BE2C (cell line): ENCODE results near the gene ATP7A.

Source experiments
- DNase-seq: peaks from one replicate; pipeline ENCODE4 v3.0.0-alpha.2; 2020
- H3K27me3 ChIP-seq: fragments of 250-450 bp; sonication (Bioruptor Pico); 2 replicates; pipeline ENCODE4 v1.5.1; 2020; ENCODE audit warnings: mild to moderate bottlenecking
- H3K36me3 ChIP-seq: fragments of 250-450 bp; sonication (Bioruptor Pico); 2 replicates; pipeline ENCODE4 v1.5.1; 2020; ENCODE audit warnings: mild to moderate bottlenecking
- H3K4me1 ChIP-seq: fragments of 250-450 bp; sonication (Bioruptor Pico); 2 replicates; pipeline ENCODE4 v1.5.1; 2020
- H3K4me3 ChIP-seq: 2 replicates; pipeline ENCODE4 v1.5.1; 2011; ENCODE audit warnings: low read depth, low read length
- H3K9me3 ChIP-seq: fragments of 250-450 bp; sonication (Bioruptor Pico); 2 replicates; pipeline ENCODE4 v1.5.1; 2020
- TF ChIP-seq, protein P1 (sequence below): IDR thresholded peaks from 2 replicates; pipeline ENCODE4 v1.5.1; 2012; ENCODE audit warnings: mild to moderate bottlenecking, low read depth, low read length

The ATP7A gene

GRCh38 chrX:78029663-78030062 lies 119.2 kb downstream of the ATP7A start:
- TF ChIP-seq, protein P1, sequence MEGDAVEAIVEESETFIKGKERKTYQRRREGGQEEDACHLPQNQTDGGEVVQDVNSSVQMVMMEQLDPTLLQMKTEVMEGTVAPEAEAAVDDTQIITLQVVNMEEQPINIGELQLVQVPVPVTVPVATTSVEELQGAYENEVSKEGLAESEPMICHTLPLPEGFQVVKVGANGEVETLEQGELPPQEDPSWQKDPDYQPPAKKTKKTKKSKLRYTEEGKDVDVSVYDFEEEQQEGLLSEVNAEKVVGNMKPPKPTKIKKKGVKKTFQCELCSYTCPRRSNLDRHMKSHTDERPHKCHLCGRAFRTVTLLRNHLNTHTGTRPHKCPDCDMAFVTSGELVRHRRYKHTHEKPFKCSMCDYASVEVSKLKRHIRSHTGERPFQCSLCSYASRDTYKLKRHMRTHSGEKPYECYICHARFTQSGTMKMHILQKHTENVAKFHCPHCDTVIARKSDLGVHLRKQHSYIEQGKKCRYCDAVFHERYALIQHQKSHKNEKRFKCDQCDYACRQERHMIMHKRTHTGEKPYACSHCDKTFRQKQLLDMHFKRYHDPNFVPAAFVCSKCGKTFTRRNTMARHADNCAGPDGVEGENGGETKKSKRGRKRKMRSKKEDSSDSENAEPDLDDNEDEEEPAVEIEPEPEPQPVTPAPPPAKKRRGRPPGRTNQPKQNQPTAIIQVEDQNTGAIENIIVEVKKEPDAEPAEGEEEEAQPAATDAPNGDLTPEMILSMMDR, result peak; percentile 66
- no peaks in the 10 kb centered on the region for H3K27me3 ChIP-seq
- peak; percentile 35 for DNase-seq
- no peaks in the 10 kb centered on the region for H3K9me3 ChIP-seq
- no peak overlapping the region for H3K4me3 ChIP-seq
- no peaks in the 10 kb centered on the region; the same call in 1 of the 2 replicates for H3K36me3 ChIP-seq
- H3K4me1 ChIP-seq, result no peaks in the 10 kb centered on the region

GRCh38 chrX:78035061-78035460 lies 124.6 kb downstream of the ATP7A start:
- TF ChIP-seq, protein P1, result no peak
- Histone ChIP-seq H3K4me1 (no peaks in the 10 kb centered on the region), H3K36me3 (no peaks in the 10 kb centered on the region), H3K9me3 (no peaks in the 10 kb centered on the region), H3K4me3 (no peak overlapping the region), H3K27me3 (no peaks in the 10 kb centered on the region)
- DNase-seq, result no peak

GRCh38 chrX:78037881-78038280 lies 127.4 kb downstream of the ATP7A start:
- H3K27me3 ChIP-seq, result no peaks in the 10 kb centered on the region
- TF ChIP-seq, protein P1, result no peak
- H3K9me3 ChIP-seq, result no peaks in the 10 kb centered on the region
- H3K36me3 ChIP-seq, result no peaks in the 10 kb centered on the region
- DNase-seq, result no peak
- no peaks in the 10 kb centered on the region for H3K4me1 ChIP-seq
- H3K4me3 ChIP-seq, result no peak overlapping the region

GRCh38 chrX:78042601-78043000 lies 132.1 kb downstream of the ATP7A start:
- Histone ChIP-seq H3K4me3 (no peak overlapping the region), H3K9me3 (no peaks in the 10 kb centered on the region), H3K36me3 (peaks cover 3% of the 10 kb centered on the region), H3K4me1 (no peaks in the 10 kb centered on the region), H3K27me3 (no peaks in the 10 kb centered on the region)
- TF ChIP-seq, protein P1, result no peak
- DNase-seq, result no peak

- Histone ChIP-seq H3K9me3 (no peaks in the 10 kb centered on the region), H3K27me3 (no peaks in the 10 kb centered on the region), H3K4me1 (no peaks in the 10 kb centered on the region), H3K36me3 (peaks cover 3% of the 10 kb centered on the region), H3K4me3 (no peak overlapping the region)
- TF ChIP-seq, protein P1, result no peak
- no peak for DNase-seq
Measured at GRCh38 chrX:78046362-78046761, 135.9 kb downstream of the ATP7A start.

DNA sequence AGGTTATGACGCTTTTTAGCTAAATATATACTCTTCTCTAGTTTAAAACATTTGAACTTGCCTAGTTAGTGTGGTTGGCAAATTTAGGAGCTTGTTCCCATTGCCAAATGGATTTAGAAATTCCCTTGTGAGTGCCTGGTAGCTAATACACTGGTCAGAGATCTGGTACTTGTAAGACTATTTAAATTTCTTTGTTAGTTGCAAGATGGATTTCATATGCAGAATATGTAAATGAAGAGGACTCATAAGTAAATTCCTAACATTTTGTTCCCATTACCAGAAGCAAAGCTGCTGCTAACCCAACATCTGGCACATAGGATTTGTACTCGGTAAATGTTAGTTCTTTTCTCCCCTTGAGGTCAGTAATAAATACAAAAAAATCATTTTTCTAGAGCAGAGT lies 137.6 kb downstream of the ATP7A start:
- TF ChIP-seq, protein P1, result no peak
- Histone ChIP-seq H3K27me3 (no peaks in the 10 kb centered on the region), H3K4me3 (no peak overlapping the region), H3K36me3 (peaks cover 3% of the 10 kb centered on the region), H3K9me3 (no peaks in the 10 kb centered on the region), H3K4me1 (no peaks in the 10 kb centered on the region)
- DNase-seq, result no peak
